NCI-H2196 (cell line): ENCODE measurements around the gene UPF2.
"Not testable (repeated sequence)": the region's sequence is repeated elsewhere in the genome, so short reads cannot be mapped to it uniquely, and the experiment has no call there.

Experiments used
- DNase-seq: peaks from one replicate; lab custom pipeline; 2025; ENCODE audit not compliant: unreplicated experiment; lab: John Stamatoyannopoulos, UW

UPF2 gene

GRCh38 chr10:11908536-11908935, 134.1 kb downstream of the UPF2 start:
- no peak for DNase-seq

DNA sequence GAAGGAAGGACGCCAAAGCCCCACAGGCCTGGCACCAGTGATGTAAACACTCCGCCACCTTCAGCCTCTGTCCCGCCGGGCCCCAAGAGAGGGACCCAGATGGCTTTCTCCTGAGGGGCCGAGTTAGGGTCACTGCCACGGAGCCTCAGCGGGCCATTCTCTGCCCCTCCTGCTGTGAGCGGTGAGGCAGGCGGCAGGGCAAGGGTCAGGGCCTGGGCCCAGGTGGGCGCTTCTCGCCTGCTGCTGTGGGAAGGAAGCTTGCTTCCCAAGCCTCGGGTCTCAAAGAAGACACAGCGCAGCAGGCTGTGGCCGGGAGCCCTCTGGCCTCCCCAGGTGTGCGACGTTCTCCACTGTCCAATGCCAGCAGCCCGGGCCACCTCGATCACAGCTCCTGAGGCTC, 134.7 kb downstream of the UPF2 start:
- no peak for DNase-seq

DNA sequence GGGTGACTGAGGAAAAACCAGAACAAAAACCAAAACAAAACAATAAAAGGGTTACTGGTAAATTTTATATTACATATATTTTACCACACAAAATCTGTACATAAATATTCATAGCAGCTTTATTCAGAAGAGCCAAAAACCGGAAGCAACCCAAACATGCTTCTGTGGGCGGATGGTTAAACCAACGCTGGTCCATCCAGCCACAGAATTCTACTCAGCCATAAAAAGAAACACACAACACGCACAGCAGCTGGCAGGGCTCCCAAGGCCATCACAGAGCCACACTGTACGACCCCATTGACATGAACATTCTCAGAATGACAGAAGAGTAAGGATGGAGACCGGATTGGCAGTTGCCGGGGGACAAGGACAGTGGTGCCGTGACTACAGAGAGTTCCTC, 135.9 kb downstream of the UPF2 start:
- DNase-seq = no peak

DNA sequence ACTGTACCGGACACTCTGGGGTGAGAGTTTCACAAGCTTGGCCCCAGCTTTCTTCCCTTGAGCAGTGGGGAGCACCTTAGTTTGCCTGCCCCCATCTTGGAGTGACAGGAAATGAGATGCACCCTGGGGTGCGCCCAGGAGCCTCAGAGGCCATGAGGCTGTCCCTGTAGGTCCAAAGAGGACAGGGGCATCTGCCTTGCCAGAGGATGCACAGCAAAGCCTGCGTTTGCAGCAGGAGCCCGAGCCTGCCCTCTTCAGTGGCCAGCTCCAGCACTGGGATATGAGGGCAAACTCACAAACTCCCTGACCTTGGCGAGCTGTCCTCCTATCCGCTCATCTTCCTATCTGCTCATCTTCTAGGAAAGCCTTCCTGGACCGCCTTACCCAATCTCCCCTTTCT, 140.0 kb downstream of the UPF2 start:
- DNase-seq = no peak

DNA sequence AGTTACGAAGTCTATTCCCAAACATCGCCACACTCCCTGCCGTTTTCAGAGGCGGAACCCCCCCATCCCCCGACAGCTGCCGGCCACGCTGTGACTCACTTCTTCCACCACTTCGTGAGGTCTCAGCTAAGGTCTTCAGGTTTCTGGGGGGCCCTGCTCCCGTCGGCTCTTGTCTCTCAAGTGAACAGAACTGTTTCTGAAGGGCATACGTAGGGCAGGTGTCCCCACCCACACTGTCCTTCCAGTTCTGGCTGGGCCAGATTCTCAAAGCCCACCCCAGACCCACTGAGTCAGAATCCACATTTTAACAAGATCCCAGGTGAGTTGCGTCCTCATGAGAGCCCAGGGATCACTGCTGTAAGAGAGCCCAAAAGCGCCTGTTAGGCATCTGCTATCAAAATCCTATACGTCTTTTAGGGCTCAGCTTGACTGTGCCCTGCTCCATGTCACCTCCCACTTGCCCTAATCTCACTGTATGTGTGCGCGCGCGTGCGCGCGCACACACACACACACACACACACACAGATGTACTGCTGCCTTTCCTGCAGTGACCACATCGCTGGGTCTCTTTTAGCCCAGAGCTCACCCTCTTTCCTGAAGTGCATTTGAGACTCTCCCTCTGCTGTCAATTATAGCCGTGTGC, 140.7 kb downstream of the UPF2 start:
- DNase-seq = no peak

GRCh38 chr10:11901454-11901832, 141.2 kb downstream of the UPF2 start:
- no peak for DNase-seq

GRCh38 chr10:11901036-11901301, 141.6 kb downstream of the UPF2 start:
- DNase-seq = no peak

DNA sequence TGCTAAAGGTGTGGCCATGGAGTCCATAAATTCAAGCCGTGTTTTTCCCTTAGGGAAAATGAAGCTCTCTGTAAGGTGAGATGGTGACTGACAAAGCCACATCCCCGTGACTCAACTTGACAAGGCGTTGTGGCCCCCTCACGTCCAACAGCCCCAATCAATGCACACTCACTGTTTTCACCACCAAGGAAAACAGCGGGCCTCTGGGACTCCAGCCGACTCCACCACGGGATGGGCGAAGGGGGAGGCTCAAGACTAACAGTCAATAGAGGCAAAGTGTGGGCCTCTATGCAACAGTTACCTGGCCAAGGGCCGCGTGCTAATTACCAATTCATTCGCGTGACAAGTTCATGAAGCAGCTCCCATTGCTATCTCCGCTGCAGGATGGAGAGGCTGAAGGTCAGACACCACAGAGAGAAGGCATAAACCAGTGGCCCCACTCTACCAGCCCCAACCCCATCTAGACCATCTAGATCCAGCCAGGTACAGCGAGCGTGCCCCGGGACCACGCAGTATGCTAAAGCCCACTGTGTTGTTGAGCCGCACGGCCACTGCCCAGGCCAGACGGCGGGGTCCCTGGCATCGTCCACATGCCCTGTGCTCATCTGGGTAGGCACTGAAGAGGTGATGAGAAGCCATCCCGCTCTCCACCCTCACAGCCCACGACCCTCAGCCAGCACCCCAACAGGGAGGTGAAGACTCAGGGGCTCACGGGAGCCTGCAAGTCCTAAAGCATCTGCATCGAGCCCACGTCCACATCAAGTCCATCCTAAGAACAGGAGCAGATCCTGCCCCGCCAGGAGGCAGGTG, 143.3 kb downstream of the UPF2 start:
- DNase-seq = no peak

- DNase-seq = no peak
These were observed 144.1 kb downstream of the UPF2 start for GRCh38 chr10:11898372-11899066.

DNA sequence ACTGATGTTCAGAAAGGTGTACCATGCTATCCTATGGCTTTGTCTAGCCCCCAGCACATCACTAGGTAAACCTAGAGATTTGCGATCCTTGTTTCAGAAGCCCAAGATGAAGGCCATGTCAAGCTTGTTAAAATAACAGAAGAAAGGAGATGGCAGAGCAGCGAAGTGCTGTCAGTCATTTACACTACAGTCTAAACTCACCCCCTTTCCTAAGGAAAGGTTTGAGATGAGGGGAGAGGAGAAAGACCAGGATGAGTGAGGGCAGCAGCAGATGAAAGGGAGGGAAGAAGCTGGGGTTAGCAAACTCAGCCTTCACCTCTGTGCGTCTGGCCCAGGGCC, 144.6 kb downstream of the UPF2 start:
- no peak for DNase-seq

DNA sequence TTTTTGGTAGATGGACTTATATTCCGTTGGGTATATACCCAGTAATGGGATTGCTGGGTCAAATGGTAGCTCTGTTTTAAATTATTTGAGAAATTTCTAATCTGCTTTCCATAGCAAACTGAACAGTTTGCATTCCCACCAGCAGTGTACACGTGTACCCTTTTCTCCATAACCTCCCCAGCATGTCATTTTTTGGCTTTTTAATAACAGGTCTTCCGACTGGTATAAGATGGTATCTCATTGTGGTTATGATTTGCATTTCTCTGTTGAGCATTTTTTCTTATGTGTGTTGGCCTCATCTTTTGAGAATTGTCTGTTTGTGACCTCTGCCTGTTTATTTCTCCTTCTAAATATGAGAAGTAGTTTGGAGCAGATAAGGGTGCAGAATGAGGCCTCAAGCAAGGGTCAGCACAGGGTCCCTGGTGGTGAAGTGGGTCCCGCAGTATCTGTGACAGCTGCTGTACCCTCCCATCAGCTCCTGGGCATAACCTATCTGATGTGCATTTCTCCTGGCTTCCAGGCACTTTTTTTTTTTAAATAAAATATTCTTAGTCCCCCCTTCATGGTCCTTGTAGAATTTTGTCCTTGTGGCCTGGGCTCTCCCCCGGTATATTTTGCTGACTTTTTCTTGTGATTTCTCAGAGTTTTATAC, 145.9 kb downstream of the UPF2 start:
- DNase-seq = no peak

DNA sequence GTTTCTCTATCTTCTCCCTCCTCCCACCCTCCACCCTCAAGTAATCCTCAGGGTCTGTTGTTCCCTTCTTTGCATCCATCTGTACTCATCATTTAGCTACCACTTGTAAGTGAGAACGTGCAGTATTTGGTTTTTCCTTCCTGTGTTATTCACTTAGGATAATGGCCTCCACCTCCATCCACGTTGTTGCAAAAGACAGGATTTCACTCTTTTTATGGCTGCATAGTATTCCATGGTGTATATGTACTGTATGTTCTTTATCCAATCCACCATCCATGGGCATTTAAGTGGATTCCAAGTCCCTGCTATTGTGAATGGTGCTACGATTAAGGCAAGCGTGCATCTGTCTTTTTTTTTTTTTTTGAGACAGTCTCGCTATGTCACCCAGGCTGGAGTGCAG, 147.0 kb downstream of the UPF2 start:
- DNase-seq = no peak

GRCh38 chr10:11895108-11895466, 147.5 kb downstream of the UPF2 start:
- DNase-seq = no peak

GRCh38 chr10:11894381-11895107, 148.1 kb downstream of the UPF2 start:
- DNase-seq = no peak

DNA sequence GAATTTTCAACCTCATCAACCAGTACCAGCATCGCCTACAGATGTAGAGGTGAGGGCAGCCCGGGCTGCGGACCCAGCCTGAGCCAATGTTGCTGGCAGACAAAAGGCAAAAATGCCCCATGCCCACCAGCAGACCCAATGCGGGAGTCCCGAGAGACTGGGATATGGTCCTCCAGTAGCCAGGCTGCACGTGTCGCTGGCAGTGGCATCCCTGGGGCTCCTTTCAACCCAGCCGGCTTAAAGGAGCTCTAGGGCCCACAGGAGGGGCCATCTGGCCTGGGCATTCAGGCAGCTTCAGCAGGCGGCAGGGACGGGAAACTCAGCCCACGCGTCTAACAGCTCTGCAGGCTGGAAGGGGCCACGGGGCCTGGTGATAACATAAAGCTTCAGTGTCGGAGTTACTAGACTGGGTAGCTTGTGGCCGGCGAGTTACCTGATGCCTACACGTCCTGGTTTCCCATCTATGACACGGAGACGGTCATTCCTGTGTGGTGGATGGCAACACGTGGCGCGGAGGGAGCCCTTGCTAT, 148.8 kb downstream of the UPF2 start:
- DNase-seq = no peak

- DNase-seq = no peak
These were observed 150.7 kb downstream of the UPF2 start for GRCh38 chr10:11891776-11892486.

- DNase-seq = not testable (repeated sequence)
These were observed 153.3 kb downstream of the UPF2 start for GRCh38 chr10:11889263-11889662.

DNA sequence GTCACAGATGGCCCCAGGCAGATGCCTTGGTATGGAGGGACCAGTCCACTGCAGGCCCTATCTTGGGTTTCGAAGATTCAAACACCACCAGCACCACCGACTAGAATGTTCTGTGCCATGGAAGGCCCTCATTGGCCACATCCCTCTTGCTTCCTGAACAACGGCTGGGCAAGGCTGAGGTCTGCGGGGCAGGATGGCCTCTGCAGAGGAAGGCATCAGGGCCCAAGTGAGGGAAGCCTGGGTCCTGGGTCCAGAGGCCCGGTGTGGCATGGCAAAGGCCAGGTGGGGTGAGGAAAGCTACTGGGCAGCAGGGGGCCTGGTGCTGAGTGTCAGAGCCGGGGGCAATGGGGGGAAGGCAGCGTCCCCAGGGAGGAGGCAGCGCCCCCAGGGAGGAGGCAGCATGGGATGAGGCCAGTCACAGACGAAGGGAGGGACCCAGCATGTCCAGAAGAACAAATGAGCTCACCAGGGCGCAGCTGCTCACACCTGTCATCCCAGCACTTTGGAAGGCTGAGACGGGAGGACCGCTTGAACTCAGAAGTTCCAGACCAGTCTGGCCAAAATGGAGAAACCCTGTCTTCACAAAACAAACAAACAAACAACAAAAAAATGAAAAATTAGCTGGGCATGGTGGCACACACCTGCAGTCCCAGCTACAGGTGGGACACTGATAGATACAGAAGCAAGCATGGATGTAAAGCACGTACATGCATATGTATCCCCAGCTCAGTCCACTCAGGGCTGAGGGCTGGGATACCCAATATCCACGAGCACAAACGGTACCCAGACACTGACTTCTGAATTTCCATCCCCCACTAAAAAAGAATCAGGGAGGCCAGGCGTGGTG, 155.0 kb downstream of the UPF2 start:
- no peak for DNase-seq

DNA sequence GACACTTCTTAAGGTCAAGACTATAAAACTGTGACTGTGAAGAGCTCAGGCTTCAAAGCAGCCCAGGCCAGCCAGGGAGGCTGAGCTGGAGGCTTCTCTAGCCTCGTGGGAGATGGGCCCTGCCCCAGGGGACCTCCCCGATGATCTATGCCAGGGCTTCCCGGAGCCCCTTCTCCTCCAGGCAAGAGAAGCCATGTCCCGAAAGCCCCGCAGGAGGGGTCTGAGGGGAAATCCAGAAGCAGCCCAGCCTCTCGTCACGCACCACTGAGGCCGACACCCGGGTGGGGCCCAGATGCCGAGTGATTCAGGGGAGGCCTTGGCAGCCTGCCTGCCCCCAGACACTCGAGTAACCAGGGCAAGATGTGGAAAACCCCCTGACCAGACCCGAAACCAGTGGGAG, 155.8 kb downstream of the UPF2 start:
- no peak for DNase-seq

DNA sequence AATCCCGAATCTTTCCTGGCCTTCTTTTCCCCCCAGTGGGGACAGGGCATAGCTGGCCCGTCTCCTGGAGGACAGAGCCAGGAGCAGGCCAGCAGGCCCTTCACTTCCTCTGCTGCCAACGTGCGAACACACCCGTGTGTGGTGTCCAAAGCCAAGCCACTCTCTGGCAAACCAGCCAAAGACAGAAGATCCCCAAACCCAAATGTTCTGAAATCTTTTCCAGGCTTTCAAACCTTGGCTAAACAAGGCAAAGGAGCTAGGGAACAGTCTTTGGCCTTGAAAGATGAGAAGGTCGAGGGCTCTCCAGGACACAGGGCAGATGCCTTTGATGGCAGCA, 156.5 kb downstream of the UPF2 start:
- DNase-seq = no peak
